ENCODE measurements around the gene OCA2. TPM values are rescaled to one million over a fixed set of nuclear protein-coding genes. Genes with fewer than 3 reads are reported as not detected.

The OCA2 gene
- total RNA-seq, 1 donor from 2014 or later, result 0.25 TPM

DNA sequence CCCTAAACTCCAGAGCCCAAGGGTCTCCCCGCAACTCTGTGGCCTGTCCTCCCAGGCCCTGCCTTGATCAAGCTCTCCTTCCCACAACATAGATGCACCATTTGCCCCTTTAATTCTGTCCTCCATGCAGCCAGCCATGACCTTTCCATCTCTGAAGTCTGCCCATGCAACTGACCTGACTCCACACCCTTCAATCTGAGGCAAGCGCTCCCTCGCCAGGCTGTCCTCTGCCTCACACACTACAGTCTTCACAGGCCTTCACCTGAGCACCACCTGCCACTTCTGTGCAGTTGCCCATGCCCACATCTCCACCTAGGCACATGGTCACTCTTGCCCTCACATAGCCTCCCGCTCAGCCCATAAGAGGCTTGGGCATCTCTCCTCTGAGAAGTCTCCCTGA, 244.0 kb downstream of the OCA2 start:
- Histone ChIP-seq H3K4me1 (no peaks in the 10 kb centered on the region), H3K9me3 (no peaks in the 10 kb centered on the region), H3K36me3 (no peaks in the 10 kb centered on the region), H3K27ac (no peak overlapping the region), H3K4me3 (no peak overlapping the region), H3K27me3 (no peaks in the 10 kb centered on the region)
- intact Hi-C loops (cut with DNase I), result no loop called here
- TF ChIP-seq, protein P1, sequence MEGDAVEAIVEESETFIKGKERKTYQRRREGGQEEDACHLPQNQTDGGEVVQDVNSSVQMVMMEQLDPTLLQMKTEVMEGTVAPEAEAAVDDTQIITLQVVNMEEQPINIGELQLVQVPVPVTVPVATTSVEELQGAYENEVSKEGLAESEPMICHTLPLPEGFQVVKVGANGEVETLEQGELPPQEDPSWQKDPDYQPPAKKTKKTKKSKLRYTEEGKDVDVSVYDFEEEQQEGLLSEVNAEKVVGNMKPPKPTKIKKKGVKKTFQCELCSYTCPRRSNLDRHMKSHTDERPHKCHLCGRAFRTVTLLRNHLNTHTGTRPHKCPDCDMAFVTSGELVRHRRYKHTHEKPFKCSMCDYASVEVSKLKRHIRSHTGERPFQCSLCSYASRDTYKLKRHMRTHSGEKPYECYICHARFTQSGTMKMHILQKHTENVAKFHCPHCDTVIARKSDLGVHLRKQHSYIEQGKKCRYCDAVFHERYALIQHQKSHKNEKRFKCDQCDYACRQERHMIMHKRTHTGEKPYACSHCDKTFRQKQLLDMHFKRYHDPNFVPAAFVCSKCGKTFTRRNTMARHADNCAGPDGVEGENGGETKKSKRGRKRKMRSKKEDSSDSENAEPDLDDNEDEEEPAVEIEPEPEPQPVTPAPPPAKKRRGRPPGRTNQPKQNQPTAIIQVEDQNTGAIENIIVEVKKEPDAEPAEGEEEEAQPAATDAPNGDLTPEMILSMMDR (IDR thresholded peaks at IDR 0.05), result no peak
- TF ChIP-seq POLR2A (IDR thresholded peaks at IDR 0.05) (no peak), POLR2AphosphoS5 (IDR thresholded peaks at IDR 0.05; ENCODE audit: insufficient read depth in 1 of 2, low read depth in 1 of 2) (no peak)
- peak; percentile 60 to 82 for DNase-seq (ENCODE audit: extremely low spot score in 2 of 2)

DNA sequence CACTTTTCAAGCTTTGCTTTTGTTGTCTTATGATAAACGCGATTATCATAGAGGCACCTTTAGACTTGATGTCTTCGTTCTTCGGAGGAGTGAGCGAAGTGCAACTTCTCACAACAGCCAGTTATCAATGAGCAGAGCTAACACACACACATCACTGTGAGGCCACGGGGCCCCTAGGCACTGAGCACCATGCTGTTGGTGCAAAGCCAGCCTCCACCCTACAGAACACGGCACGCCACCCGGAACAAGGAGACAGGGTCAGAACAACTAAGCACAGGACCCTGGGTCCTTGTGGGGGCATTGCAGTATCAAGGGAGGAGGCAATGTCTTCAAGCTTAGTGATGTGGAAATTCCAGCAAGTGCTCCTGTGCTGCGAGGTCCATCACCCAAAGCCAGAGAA, 244.5 kb downstream of the OCA2 start:
- Histone ChIP-seq H3K4me1 (no peaks in the 10 kb centered on the region), H3K27me3 (no peaks in the 10 kb centered on the region), H3K36me3 (no peaks in the 10 kb centered on the region), H3K27ac (no peak overlapping the region), H3K9me3 (no peaks in the 10 kb centered on the region), H3K4me3 (no peak overlapping the region)
- DNase-seq (ENCODE audit: extremely low spot score in 2 of 2), result peak in 1 of 2 donors; percentile 47
- intact Hi-C loops (cut with DNase I), result no loop called here
- TF ChIP-seq POLR2AphosphoS5 (IDR thresholded peaks at IDR 0.05; ENCODE audit: insufficient read depth in 1 of 2, low read depth in 1 of 2) (no peak), POLR2A (IDR thresholded peaks at IDR 0.05) (no peak)
- TF ChIP-seq, protein P1 (IDR thresholded peaks at IDR 0.05), result no peak

DNA sequence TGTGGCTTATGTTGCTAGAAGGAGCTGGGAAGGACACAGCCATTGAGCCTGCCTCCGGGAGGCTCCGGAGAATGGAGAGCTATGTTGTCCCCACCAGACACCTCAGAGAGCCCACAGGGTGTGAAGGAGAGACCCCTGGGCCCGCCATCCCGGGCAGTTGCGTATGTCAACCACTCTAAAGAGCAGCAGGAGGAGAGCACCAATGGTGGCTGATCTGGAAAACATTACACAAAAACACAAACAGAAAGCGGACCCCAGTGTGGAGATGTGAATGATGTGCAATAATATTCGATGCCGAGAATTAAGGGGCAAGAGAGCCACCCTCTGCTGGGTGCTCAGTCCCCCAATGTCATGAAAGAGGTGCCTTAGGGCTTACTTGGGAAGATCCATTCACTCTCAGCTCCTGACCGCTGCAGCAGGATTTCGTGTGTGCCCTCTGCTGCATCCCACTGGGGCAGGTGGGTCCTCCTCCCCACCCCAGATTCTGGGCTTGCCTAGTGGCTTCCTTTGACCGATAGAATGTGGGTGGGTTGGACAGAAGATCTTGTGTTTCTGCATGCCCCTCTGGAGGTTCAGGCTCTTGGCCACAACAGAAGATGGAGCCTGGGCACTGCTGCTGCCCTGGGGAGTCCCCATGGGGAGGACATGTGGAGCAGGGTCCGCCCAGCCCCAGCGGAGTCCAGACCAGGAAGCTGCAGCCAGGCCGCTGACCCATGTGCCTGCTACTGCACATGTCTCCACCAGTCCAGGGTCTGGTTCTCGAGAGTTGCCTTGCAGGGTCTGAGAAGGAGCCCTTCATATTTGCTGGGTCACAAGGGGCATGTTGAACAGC, 245.3 kb downstream of the OCA2 start:
- H3K9me3 ChIP-seq, result no peaks in the 10 kb centered on the region

DNA sequence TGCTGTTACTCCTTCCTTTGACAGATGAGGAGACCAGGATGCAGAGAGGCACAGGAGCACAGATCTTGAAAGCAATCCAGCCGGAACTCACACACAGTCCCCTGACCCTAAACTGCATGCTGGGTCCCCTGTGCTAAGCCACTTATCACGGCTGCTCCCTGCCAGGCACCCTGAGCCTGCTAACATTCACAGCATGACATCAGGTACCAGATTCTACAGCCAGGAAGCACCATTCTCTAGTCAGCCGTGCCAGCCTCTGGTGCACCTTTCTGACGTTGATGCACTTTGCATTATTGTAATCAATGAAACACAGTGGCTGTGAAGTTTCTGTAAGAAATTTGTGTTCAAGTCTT, 247.3 kb downstream of the OCA2 start:
- TF ChIP-seq POLR2AphosphoS5 (IDR thresholded peaks at IDR 0.05; ENCODE audit: insufficient read depth in 1 of 2, low read depth in 1 of 2) (no peak), POLR2A (IDR thresholded peaks at IDR 0.05) (no peak)
- TF ChIP-seq, protein P1 (IDR thresholded peaks at IDR 0.05), result no peak
- DNase-seq (ENCODE audit: extremely low spot score in 2 of 2), result peak in 1 of 2 donors; percentile 49
- H3K4me1 ChIP-seq, result no peaks in the 10 kb centered on the region
- no peaks in the 10 kb centered on the region for H3K9me3 ChIP-seq
- no peaks in the 10 kb centered on the region for H3K27me3 ChIP-seq
- H3K27ac ChIP-seq, result no peak overlapping the region
- no peaks in the 10 kb centered on the region for H3K36me3 ChIP-seq
- intact Hi-C loops (cut with DNase I), result no loop called here
- no peak overlapping the region for H3K4me3 ChIP-seq

More for the DNA sequence above, 245.3 kb downstream of the OCA2 start:
- TF ChIP-seq, protein P1 (IDR thresholded peaks at IDR 0.05), result no peak
- TF ChIP-seq POLR2AphosphoS5 (IDR thresholded peaks at IDR 0.05; ENCODE audit: insufficient read depth in 1 of 2, low read depth in 1 of 2) (no peak), POLR2A (IDR thresholded peaks at IDR 0.05) (no peak)
- peak; percentile 83 to 85 for DNase-seq (ENCODE audit: extremely low spot score in 2 of 2)
- H3K27ac ChIP-seq, result no peak overlapping the region
- intact Hi-C loops (cut with DNase I), result no loop called here
- H3K4me3 ChIP-seq, result no peak overlapping the region
- H3K27me3 ChIP-seq, result no peaks in the 10 kb centered on the region
- H3K36me3 ChIP-seq, result no peaks in the 10 kb centered on the region
- H3K4me1 ChIP-seq, result no peaks in the 10 kb centered on the region

Data from vagina (tissue), 2 donors.